Chondrocyte (in vitro differentiated cells): ENCODE data around the gene KDM2A. TPM values are rescaled to one million over a fixed set of nuclear protein-coding genes. Genes with fewer than 3 reads are reported as not detected.

Experiments used
- DNase-seq: peaks from one replicate; pipeline ENCODE4 v3.0.0; 2021; ENCODE audit warnings: mixed read lengths, low spot score
- H3K27ac Mint-ChIP-seq: one replicate; pipeline ENCODE4 v1.8.0; 2021; ENCODE audit warnings: mild to moderate bottlenecking, moderate library complexity, mixed read lengths; ENCODE audit not compliant: unreplicated experiment
- H3K27me3 Mint-ChIP-seq: 2 replicates; pipeline ENCODE4 v1.8.0; 2021; ENCODE audit warnings: low read depth, mixed read lengths
- H3K36me3 Mint-ChIP-seq: 2 replicates; pipeline ENCODE4 v1.8.0; 2021; ENCODE audit warnings: low read depth, mixed read lengths
- H3K4me1 Mint-ChIP-seq: 2 replicates; pipeline ENCODE4 v1.8.0; 2021; ENCODE audit warnings: low read depth, mild to moderate bottlenecking, mixed read lengths
- H3K4me3 Mint-ChIP-seq: one replicate; pipeline ENCODE4 v1.8.0; 2021; ENCODE audit warnings: mild to moderate bottlenecking, moderate library complexity, mixed read lengths; ENCODE audit not compliant: unreplicated experiment
- H3K9me3 Mint-ChIP-seq: 2 replicates; pipeline ENCODE4 v1.8.0; 2021; ENCODE audit warnings: low read depth, mixed read lengths
- CTCF ChIP-seq: fragments of 200-600 bp; sonication (generic); IDR thresholded peaks from 2 replicates; pipeline ENCODE4 v1.5.0; 2021; ENCODE audit warnings: antibody characterized with exemption, mild to moderate bottlenecking, moderate library complexity
- total RNA-seq: library from RNA; stranded (reverse); gene quantifications from 3 replicates; pipeline ENCODE4 v1.2.1, GENCODE V29; 2021

The KDM2A gene
- total RNA-seq, 1 donor from 2014 or later: 54.3 TPM

- Mint-ChIP-seq H3K27me3 (no peaks in the 10 kb centered on the region), H3K36me3 (peaks cover 18% of the 10 kb centered on the region), H3K27ac (no peak overlapping the region), H3K4me3 (no peak overlapping the region), H3K4me1 (no peaks in the 10 kb centered on the region), H3K9me3 (no peaks in the 10 kb centered on the region)
- no peak for TF ChIP-seq CTCF
- DNase-seq: no peak
Measured at GRCh38 chr11:67211656-67212436, 92.8 kb downstream of the KDM2A start.

- H3K27ac Mint-ChIP-seq: no peak overlapping the region
- peaks cover 20% of the 10 kb centered on the region for H3K36me3 Mint-ChIP-seq
- no peaks in the 10 kb centered on the region for H3K27me3 Mint-ChIP-seq
Measured at GRCh38 chr11:67213178-67213621, 94.1 kb downstream of the KDM2A start.

GRCh38 chr11:67227726-67228125, 108.7 kb downstream of the KDM2A start:
- DNase-seq: no peak
- Mint-ChIP-seq H3K4me1 (no peaks in the 10 kb centered on the region), H3K4me3 (no peak overlapping the region), H3K9me3 (no peaks in the 10 kb centered on the region), H3K27ac (no peak overlapping the region), H3K36me3 (peaks cover 11% of the 10 kb centered on the region), H3K27me3 (no peaks in the 10 kb centered on the region)
- TF ChIP-seq CTCF: no peak

More at GRCh38 chr11:67213178-67213621, 94.1 kb downstream of the KDM2A start:
- no peak for TF ChIP-seq CTCF
- H3K4me3 Mint-ChIP-seq: no peak overlapping the region
- no peaks in the 10 kb centered on the region for H3K4me1 Mint-ChIP-seq
- no peak for DNase-seq
- H3K9me3 Mint-ChIP-seq: no peaks in the 10 kb centered on the region

GRCh38 chr11:67230406-67230805, 111.3 kb downstream of the KDM2A start:
- Mint-ChIP-seq H3K9me3 (no peaks in the 10 kb centered on the region), H3K27ac (no peak overlapping the region), H3K36me3 (peaks cover 11% of the 10 kb centered on the region), H3K27me3 (no peaks in the 10 kb centered on the region), H3K4me3 (no peak overlapping the region), H3K4me1 (no peaks in the 10 kb centered on the region)
- TF ChIP-seq CTCF: no peak
- no peak for DNase-seq

GRCh38 chr11:67230886-67231285, 111.8 kb downstream of the KDM2A start:
- Mint-ChIP-seq H3K9me3 (no peaks in the 10 kb centered on the region), H3K27ac (no peak overlapping the region), H3K4me1 (no peaks in the 10 kb centered on the region), H3K4me3 (no peak overlapping the region), H3K36me3 (peaks cover 11% of the 10 kb centered on the region), H3K27me3 (no peaks in the 10 kb centered on the region)
- no peak for DNase-seq
- no peak for TF ChIP-seq CTCF
